Kidney tubule cell (primary cell): Measurements from ENCODE around the gene JCAD.
"Not testable (repeated sequence)": the region's sequence is repeated elsewhere in the genome, so short reads cannot be mapped to it uniquely, and the experiment has no call there.

Experiments
- DNase-seq: peaks from one replicate; pipeline ENCODE4 v3.0.0-alpha.2; 2018; ENCODE audit warnings: low spot score

JCAD gene

DNA sequence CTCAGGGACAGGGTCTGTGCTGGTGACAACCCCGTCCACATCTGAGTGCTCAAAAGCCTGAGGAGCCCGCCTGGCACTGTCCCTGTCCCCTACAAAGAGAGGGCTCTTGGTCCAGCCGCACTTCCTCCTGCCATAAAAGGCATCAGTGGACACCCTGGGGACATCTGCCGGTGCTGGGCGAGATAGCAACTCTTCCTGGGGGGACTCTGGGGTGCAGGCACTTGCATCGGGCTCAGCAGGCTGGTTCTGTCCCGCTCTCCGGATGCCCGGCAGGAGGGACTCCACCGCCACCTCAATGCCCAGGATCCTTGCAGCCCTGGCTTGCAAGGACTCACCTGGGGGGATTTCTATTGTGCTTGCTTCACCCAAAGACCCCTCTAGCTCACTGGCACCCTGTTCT lies 32.8 kb downstream of the JCAD start:
- no peak for DNase-seq

DNA sequence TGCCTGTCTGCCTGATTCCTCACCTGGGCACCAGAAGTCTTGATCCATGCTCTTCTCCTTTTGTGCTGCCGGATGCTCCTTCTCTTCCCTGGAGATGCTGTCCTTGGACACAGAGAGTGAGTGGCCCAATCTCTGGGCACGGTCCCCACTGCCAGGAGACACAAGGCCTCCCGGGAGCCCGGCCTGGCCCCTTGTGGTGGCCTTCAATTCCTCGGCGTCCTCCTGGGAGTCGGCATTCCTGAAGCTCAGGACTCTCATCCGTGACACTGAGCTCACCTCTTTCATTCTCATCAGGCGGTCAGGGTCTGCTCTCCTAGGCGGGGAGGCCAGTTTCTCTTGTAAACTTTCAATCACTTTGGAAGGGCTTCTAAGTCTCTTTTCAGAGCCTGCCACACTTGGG lies 33.3 kb downstream of the JCAD start:
- no peak for DNase-seq

DNA sequence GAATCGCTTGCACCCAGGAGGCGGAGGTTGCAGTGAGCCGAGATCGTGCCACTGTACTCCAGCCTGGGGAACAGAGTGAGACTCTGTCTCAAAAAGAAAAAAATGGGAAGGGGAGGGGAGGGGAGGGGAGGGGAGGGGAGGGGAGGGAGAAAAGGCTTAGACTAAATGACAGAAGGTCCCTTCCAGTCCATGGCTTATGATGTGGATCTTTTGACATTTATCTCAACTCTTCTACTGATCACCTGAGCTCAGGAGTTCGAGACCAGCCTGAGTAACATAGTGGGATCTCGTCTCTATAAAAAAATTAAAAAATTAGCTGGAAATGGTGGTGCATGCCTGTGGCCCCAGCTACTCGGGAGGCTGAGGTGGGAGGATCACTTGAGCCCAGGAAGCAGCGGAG lies 34.0 kb downstream of the JCAD start:
- DNase-seq = not testable (repeated sequence)

DNA sequence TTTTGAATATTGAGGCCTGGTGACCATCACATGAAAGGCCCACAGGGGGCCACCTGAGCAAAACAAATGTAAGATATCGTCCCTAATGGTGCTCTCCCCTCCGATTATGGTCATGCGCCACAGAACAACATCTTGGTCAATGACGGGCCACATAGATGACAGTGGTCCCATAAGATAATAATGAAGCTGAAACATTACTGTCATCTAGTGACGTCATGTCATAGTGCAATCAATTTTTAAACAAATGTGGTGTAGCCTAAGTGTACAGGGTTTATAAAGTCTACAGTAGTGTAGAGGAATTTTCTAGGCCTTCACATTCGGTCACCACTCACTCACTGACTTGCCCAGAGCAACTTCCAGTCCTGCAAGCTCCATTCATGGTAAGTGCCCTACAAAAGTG lies 36.8 kb downstream of the JCAD start:
- DNase-seq = no peak

DNA sequence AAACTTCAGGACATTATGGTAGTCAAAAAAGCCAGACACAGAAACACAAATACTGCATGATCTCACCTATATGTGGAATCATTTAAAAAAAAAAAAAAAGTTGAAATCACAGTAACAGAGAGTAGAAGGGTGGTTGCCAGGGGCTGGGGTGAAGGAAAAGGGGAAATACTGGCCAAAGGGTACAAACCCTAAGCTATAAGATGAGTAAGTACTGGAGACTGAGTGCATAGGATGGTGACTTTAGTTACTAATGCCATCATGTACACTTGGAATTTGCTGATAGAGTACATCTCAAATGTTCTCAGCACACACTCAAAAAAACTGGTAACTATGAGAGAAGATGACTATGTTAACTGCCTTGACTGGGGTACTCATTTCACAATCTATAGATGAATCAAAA lies 39.9 kb downstream of the JCAD start:
- DNase-seq = no peak

DNA sequence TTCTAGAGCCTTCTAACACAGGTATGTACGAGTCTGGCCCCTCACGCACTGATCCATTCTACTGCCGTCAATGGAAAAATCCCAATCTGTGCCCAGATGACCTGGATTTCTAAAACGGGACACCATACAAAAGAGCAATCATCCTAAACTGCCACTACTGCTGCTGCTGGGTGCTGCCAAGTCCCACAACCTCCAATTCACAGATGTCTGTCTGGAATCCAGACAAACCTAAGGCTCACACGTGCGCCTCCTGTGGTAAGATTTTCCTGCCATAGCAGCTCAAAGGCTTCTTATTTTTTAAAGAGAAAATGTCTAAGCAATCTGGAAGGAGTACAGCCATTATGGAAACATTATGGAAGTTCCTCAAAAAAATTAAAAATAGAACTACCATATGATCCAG lies 40.9 kb downstream of the JCAD start:
- DNase-seq = no peak

DNA sequence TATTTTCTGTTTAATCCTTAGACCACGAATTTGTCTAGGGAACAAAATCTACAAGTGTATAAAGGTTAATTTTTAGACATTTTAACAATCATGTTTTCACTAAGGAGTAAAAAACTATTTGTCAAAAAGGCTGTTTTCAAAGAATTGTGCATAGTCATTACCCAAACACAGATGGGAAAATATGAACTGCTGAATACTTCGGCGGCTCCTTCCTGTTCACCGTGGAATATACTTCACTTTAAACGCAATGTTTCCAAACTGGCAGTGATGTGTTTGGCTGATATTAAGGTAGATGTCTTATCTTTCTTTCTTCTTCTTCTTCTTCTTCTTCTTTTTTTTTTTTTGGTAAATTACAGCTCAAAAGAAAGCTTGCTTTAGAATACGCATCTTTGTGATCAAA lies 41.4 kb downstream of the JCAD start:
- no peak for DNase-seq

DNA sequence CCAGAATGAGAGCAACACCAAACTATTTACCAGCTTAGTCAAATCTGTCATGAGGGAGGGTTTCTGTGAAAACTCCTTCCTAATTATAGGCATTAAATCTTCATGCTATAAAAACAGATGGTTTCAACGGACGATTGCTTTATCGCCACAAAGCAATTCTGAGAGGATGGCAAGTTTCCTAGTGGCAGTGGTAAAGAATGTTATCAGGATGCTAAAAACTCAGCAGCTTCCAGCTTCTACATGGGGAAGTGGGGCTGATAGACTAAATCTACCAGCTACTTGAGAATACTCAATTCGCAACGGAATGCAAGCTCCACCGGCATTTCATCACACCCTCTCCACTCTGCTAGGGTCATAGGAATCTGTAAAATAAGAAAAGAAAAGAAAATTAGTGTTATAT lies 41.8 kb downstream of the JCAD start:
- no peak for DNase-seq

DNA sequence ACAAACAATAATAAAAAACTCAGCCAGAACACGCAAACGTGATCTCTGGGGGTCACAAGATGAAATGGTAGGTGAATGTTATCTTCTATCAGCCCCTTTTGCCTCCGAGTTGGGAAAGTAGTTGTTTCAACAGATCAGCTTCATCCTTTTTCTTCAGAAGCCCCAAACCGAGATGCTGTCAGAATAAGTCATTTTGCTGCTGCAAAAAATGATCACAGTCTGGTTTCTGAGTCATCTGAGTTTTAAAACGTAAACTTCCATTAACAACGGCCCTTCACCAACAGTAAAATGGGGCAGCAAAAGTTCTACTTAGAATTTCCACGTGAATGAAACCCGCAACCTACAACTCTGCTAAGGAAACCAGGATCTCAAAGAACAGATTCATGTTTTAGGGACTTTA lies 44.9 kb downstream of the JCAD start:
- DNase-seq = no peak

DNA sequence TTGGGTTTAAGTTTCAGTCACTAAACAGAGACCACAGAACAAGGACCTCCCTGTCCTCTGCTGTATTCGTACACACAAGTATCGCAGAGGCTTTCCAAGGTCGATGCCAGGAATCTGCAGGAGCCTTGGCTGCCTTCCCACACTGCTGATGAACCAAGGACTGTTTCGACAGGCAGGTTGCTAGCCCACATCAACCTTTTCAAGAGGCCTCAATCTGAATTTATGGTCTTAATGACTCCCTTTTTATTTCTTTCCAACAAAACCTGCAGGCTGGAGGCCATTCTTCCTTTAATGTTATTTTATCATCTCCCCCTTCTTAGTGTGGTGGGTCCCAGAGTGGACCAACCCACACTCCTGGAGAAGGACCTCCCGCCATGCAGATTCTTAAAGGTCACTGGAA lies 45.6 kb downstream of the JCAD start:
- DNase-seq = no peak

DNA sequence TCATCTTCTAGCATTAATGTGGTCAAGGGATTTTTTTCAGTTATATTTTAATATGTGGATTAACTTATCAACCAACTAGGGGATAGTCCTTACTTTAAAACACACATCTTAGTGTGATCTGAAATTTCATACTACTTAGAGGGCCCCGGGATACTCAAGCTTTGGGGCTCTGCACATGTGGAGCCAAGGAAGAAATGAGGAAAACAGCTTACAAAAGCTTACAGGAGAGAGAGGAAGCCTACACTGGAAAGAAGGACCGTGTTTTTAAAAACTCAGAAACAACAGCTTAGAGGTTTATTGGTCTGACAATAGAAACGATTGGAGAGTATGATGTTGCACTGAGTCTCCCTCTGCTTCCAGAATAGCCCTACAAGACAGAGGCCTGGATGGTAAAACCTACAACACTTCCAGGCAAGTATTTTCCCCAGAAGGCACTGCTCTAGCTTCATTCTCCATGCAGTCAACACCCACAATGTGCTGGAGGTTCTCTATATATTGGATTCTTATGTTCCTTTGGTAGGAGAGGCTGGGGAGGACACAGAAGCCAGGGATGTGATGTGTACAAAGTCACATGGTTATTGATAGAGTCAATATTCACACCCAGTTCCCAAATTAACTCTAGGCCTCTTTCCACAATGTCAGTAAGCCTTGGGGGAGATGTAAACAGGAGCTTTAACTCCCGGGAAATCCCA lies 47.3 kb downstream of the JCAD start:
- DNase-seq = no peak

DNA sequence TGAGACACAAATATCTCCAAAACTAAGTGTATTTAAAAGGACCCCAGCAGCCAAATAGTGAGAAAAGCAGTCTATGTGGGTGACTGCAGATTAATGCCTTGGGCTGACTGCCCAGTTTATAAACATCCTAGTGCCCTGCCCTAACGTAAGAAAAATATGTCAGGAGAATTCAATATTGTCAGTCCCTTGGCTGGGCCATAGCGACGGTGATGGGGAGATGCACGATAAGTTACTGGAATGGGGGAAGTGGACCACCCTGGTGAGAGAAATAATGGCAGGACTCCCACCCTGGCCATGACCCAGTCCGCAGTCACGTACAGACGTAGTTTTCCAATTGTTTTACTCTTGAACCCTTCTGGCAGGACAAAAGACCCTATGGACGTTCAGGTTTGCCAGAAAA lies 48.0 kb downstream of the JCAD start:
- DNase-seq = no peak

DNA sequence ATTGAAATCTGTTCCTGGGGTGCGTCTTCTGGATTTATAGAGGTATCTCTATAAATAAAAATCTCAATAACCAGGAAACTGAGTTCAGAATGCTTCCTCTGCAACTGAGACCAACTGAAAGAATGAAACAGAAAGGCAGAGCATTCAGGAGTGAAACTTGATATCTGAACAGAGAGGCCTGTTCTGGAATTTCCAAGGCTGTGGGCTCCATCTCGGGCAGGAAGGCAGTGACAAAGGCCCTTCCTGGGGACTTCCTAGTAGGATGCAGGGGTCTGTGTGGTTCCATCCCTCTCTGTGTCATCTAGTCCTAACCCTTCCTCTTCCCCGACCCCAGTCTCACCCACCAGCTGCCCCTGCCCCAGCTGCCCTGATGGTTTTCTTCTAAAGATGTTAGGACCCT lies 52.0 kb downstream of the JCAD start:
- no peak for DNase-seq

DNA sequence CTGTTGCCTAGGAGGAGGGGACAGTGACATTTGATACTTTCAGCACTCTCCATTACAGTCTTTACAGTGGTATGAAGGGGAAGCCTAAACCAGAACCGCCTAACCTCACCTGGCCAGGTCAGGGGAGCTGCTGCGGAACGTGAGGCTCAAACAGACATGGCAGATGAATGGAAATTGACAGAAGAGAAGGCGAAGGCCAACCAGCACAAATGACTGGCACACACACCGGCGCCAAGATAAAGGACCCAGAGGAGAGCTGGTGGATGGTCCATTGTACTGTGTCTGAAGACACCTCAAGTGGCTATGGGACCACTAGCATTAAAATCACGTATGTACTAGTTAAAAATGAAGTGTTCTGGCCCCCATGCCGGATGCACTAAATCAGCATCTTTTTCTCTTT lies 53.0 kb downstream of the JCAD start:
- no peak for DNase-seq

DNA sequence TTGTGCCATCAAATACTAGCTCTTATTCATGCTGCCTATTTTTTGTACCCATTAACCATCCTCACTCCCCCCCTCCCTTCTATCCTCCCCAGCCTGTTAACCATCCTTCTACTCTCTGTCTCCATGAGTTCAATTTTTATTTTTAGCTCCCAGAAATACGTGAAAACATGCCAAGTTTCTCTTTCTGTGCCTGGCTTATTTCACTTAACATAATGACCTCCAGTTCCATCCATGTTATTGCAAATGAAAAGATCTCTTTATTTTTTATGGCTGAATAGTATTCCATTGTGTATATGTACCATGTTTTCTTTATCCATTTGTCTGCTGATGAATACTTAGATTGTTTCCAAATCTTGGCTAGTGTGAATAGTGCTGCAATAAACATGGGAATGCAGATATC lies 54.3 kb downstream of the JCAD start:
- not testable (repeated sequence) for DNase-seq

DNA sequence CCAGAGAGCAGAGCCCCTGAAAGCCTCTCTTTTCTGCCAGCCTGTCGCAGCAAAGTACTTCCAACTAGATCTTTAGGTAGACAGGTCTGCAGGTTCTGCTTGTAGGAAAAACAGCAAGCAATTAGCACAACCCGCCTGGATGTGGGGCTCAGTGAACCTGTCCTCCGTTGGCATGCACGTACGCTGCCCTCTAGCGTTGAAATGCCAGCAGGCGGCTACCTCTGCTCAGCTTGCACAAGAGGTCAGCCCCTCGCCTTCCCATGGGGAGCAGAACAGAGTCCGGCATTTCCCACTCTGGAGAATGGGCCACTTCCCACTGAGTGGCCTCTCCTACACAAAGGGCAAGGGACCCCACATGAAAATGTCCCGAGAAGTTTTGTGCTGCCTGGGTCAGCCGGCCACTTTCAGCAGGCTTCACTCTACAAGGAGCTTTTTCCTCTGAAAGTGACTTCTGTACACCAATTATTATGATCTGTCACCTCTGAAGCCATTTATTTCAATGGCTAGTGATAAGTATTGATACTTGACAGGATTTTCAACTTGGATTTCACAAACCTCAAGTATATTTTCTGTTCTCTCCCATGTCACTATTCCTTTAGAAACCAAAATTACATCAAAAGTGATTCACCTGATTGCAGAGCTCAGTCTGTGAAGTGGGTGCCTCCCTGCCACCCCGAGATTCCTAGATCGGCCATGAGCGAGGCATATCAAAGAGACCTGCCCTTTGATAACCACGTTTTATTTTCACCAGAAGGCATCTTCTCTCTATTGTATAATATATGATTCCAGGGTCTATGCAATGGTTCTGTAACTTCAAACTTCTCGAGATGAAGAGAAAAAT lies 56.7 kb downstream of the JCAD start:
- peak; percentile 81 for DNase-seq

DNA sequence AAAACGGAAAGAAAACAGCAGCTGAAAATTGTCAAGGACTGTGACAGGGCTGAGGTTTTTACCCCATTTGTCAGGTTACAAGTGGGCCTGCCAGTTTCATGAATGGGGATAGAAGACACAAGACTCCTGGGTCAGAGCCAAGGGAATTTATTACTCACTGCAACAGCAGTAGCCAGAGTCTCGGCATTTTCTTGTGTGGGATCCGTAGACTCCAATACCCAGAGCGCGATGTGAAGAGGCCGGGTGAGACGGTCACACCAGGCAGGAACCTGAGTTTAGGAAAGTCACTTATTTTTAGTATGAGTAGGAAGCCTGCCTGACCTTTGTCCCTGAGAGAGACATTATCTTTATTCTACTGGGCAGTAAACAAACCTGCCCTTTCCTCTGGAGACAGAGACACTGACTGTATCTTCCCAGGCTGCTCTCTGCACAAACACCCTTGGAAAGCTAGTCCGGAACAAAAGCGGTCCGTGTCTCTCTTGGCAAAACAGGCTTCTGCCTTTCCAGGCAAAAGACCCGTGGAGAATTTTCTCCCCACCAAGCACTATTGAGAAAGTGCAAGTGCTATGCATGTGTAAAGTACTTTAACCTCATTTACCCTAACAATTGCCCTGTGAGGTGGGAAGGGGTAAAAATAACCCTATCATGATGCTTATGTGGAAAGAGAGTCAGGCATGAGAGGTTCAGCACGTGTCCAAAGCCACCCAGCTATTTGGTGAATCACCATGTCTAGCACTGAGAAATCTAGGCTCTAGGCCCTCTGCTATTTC lies 58.4 kb downstream of the JCAD start:
- peak; percentile 70 for DNase-seq

DNA sequence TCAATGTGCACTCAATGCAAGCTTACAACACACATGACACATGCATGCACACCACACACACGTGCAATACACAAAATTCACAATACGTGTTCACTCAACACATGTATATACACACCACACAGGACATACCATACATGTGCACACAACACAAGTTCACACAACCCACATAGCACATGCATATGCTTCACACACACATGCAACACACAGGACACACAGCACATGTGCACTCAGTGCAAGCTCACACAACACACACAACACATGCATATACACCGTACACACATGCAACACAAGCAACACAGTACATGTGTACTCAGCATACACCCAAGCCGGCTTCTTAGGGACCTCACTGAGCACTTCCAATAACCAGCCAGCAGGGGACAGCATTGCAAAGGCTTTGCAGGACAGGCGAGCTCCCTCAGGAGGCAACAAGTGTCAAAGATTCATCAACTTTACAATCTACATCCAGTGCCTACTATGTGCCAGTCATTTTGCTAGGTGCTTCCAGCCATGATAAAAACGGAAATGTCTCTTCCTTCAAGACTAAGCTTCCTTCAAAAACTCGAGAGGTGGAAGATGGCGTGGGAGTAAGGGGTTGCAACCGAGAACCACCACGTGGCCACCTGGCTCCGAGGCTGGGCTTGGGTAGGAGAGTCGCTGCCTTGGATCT lies 61.1 kb downstream of the JCAD start:
- peak; percentile 80 for DNase-seq

DNA sequence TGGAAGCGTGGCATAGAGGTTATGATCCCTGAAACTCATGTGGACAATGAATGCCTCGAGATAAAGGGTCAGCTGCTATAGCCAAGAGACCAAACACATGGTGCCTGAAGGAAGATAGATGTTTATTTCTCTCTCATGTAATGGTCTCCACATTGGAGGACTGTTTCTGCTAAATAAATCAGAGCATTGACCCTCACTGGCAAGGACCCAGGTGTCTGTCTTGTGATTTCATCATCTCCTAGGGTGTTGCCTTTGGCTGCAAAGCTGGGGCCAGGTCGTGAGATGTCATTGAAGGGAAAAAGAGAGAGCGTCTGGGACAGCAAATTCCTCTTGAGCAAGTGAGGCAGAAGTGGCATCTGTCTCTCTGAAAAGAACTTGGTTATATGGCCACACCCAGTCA lies 64.6 kb downstream of the JCAD start:
- DNase-seq = no peak

DNA sequence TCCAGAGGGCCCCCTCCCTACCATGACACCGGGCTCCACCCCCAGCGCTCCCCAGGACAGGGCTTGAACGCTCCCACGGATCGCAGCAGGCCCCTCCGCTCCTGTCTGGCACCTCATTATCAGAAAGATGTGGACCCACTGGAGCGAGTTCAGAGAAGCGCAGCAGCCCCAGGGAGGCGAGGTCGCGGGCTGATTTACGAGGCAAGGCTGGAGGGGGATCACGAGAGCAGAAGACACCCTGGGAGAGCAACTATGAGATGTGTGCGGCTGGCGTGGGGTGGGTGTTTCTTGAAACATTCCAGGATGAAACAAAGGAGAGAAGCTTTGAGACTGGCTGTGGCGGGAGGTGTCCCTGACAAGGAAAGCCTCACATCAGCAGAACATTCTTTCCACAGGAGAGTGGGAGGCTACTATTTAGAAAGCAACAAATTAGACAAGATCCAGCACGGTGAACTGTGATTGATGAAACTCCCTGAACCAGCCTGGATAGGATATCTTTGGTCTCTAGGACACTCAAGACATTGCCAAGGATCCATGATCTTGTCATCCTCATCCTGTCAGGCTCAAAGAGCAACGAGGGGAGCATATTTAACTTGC lies 66.0 kb downstream of the JCAD start:
- DNase-seq = no peak

DNA sequence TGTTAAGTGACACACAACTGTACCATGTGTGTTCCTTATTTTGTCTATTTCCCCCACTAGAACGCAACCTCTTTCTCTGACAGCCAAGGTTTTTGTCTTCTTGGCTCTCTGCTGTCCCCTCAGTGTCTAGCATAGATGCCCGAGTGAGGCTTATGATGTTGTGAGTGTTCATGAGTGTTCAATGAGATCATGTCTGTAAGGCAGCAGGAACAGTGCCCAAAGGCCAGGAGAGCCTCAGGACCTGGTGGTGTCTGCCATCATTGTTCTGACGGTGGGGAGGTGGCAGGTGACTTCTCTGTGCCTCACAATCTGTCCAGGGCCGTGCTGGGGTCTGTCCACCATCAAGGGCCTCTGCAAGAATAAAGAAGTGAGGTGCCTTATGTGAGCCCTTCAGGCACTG lies 66.5 kb downstream of the JCAD start:
- no peak for DNase-seq

DNA sequence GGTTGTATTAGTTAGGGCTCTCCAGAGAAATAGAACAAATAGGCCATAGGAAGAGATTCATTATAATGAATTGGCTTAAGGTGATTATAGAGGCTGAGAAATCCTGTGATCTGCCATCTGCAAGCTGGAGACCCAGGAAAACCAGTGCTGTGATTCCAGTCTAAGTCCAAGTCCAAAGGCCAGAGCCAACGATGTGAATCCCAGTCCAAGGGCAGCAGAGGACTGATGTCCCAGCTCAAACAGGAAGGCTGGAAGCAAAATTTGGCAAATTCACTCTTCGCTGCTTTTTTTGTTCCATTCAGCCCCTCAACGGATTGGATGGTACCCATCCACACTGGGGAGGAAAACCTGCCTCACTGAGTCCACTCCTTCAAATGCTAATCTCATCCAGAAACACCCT lies 68.0 kb downstream of the JCAD start:
- no peak for DNase-seq
